Embryonic facial prominence (tissue), 1 donor: ENCODE results near the gene MFSD6L.

Experiments used
- DNase-seq: peaks from one replicate; pipeline ENCODE4 v3.0.0-alpha.2; 2016; ENCODE audit errors: extremely low spot score

The MFSD6L gene

DNA sequence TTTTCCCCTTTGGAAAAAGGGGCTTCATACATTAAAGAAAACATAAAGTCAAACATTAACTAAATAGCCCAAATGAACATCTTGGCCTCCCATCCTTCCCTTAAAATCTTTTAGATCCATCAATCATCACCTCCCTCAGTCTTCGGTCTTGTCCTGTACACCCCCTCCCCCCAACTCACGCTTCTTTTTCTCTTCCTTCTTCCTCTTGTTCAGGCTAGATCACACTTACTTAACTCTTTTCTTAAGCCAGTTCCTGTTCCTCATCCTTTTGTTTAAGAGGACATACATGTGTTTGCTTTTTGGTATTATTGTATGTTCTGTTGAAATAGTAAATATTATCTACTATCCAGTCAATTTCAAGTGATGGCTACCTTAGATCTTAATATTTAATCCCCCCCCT is 5.5 kb downstream of the MFSD6L start:
- no peak for DNase-seq

DNA sequence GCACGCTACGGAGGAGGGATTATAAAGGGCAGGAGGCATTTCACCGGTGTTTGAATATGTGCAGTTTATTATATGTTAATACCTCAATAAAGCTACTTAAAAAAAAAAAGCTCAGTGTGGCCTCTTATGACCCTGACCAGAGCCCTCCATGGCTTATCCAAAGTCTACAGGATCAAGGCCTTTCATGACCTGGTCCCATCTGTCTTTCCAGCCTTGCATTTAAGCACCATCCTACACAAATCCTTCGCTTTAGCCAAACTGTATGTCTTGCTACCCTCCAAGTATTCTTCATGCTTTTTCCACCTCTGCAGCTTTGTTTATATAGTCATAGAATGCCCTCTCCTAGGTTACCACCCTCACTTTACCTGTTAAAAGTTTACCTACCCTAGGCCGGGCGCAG is 6.5 kb downstream of the MFSD6L start:
- no peak for DNase-seq

DNA sequence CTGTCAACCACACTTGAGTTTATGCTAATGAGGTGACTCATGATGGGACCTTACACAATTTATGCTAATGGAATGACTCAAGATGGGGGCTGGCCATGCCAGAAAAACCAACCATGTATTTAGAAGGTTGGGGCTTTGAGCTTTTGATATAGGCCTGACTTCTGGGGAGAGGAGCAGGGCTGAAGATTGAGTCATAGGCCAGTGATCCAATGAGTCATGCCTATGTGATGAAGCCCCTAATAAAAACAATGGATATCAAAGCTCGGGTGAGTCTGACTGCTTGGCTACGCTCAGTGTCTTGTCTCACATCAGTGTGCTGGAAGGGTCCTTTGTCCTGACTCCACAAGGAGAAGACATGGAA is 7.3 kb downstream of the MFSD6L start:
- DNase-seq = no peak

DNA sequence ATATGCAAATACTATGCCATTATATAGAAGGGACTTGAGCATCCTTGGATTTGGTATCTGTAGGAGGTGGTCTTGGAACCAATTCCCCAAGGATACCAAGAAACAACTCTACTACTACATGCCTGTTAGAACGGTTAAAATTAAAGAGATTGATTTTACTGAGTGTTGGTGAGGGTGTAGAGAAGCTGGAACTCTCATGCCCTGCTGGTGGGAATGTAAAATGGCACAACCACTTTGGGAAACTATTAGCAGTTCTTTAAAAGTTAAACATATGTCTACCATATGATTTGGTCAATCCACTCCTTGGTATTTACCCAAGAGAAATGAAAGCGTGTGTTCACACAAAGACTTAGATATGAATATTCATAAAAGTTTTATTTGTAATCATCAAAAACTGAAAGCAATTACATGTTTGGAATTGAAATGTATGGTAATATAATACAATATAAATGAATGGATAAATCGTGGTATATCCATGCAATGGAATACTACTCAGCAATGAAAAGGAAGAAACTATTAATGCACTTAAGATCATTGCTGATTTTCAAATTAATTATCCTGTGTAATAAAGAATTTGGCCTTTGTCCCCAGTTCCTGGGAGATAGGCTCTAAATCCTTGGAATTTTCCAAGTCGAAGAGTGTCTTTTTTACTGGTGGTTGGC is 7.8 kb downstream of the MFSD6L start:
- DNase-seq = no peak

DNA sequence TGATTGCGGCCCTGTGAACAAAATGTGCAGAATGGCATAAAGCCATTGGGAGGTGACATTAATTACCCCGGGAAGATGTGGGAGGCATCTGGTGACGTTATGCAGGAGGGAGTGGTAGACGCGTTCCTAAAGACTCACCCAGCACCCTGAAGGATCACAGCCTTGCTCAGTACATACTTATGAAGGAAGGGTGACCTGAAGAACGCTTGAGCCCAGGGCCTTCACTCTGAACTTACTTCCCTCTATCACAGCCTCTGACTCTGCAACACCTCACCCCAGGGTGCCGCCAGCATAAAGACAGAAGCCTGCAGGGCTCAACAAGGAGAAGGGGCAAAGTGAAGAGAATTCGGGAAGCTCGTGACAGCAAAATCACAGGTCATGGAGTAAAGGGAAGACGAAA is 9.4 kb downstream of the MFSD6L start:
- no peak for DNase-seq

DNA sequence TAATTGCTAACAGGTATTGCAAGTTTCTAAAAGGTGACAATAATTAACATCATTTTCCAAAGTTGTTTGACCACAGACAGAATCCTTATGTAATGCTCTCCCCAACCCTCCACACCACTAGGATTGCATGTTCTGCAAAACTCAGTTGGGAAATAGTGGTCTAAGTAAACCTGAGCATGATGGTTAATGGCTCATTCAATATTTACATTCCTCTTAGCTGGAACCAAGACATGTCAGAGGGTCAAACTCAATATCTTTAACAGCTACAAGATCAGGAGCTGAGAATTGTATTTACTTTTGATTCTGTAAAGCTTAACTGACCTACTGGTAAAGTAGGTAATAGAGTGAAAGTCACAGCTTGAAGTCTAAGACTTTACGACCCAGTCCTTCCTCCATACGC is 10.2 kb downstream of the MFSD6L start:
- DNase-seq = no peak

DNA sequence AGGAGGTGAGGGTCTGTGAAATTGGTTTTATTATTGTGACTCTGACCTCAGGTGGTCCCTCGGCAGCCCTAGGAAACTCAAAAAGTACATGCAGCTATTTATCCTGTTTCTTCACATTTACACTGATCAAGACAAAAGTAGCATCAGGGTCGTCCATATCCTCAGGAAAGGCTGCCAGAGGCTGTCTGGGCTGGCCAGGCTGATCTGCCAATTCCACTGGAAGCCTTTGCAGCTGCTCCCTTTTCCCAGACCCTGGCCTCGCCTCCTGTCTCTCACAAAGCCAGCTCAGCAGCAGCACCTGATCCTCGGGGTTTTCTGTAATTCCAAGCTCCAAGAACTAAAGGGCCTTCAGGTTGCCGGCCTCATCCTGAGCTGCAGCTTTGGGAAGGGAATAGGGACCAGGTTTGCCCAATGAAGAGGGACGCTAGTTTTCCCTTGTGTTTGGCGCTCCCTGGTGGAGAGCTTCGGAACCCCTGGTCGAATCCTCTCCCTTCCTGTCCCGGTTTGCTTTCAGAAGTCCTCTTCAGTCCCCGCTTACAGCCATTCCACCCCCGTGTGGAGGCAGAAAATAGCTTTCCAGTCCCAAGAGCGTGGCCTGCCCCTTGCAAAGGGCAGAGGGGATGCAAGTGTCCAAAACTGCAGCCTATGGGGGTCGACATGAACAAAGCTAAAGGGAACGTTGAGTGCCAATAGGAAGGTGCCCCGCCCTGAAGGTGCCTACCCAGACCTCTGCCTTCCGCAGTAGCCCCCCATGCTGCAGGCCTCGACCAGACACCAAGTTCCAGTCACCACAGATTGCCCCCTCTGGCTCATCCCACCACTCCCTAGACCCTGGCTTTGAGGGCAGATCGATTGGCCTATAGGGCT is 13.4 kb downstream of the MFSD6L start:
- peak; percentile 69 for DNase-seq

DNA sequence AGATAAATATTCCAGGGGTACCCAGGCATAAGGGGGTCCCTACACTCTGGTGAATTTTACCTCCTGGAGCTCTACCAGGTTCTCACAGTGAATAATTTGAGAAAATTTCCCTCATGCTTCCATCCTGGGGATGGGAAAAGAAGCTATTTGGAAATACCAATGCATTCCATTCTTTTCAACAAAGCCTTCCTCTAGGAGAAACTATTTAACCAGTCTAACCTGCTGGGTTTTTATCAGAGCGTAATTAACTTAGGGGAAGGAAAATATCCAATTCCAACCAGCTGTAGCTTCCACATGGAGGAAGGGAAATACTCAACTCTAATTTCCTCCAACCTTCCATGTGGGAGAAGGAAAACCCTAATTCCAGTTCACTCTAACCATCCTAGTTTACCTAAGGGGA is 17.0 kb downstream of the MFSD6L start:
- no peak for DNase-seq

DNA sequence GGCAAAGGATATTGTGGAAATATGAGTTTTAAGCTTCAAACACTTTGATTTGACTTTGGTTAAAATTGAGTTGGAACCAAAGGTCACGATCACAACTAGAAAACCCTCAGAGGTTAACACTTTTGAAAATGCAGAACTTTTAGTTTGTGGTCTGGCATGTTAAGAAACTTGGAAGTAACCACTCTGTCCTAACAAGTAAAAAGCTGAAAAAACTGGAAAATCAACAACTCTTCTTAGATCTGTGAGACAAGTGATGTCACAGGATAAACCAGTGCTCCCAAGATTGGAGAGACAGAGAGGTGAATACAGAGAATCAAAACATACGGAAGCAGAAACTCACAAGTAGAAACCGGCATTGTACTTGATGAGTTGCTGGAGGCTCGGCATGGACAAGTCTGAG is 17.4 kb downstream of the MFSD6L start:
- DNase-seq = peak; percentile 27

DNA sequence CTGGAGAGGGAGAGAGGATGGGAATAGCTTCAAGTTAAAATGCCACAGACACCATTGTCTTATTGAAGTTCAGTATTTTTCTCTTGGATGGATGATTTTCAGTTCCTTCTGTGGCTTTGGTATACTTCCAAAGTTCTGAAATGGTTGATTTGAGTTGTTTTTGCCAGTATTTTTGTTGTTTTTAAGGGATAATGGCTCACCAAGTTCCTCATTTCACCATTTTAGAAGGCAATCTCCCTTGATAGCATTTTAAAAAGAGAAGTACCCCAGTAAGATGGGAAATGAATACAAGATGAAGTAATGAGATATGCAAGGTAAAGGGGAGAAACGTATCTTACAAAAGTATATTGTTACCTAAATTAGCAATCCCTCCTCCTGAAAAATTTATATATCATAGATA is 22.3 kb downstream of the MFSD6L start:
- DNase-seq = no peak

DNA sequence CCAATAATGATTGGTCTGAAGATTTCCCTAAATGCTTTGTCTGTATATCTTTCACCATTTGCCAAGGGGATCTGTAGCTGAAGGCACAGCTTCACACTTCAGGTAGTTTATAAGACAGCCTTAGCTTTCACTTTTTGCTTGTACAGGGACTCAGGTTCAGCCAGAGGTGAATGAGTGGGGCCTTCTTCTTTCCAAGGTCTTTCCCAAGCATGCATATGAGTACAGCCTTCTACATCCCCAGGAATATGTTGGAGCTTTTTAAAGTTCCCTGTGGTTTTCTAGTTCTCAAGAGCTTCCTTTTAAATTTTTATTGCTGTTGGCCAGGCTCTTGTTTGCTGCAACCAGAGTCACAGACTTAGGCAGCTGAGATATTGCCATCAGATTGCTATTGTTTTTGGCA is 22.9 kb downstream of the MFSD6L start:
- DNase-seq = no peak

DNA sequence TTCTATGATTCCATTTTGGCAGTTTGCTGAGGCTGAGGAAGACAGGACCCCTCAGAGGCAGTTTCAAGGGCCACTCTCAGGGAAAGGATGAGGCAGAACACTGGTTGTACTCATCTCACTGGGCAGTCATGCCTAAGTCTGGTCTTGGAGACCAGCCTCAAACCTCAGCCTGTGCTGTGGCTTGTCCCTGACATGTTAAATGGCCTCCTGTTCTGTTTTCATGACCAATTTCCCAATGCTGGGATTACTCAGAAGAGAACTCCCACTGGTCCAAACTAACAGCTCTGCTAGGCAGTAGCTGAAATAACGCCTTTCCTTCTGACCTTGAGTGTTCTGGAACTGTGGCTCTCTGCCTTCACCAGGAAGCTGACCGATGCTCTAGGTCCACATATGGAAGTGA is 32.4 kb downstream of the MFSD6L start:
- DNase-seq = no peak

DNA sequence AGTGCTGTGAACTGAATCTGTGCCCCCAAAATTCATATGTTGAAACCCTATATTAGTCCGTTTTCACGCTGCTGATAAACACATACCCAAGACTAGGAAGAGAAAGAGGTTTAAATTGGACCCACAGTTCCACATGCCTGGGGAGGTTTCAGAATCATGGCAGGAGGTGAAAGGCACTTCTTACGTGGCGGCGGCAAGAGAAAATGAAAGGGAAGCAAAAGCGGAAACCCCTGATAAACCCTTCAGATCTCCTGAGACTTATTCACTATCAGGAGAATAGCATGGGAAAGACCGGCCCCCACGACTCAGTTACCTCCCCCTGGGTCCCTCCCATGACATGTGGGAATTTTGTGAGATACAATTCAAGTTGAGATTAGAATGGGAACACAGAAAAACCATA is 37.2 kb downstream of the MFSD6L start:
- DNase-seq = no peak

DNA sequence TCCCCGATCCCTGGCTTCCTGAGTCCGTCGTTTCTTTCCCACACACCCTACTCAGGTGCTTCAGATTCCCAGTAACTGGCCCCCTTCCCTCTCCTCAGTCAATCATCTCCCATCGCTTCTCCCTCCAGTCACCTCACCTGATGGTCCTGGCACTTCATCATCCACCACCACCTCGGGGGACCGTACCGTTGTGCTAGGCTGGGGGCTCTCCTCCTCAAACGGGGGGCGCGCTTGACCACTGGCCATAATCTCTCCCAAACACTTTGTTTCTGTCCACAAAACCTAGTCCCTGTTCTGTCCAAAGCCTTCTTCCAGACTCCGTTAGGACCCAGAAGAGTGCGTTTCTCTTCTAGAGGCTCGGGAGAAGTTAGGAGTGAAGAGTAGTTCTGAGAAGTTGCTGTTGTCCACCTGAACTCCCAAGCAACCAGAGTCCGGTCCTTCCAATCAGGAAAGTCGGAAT is 41.0 kb downstream of the MFSD6L start, which contains the start of gene SPDYE4:
Gene SPDYE4 (minus strand): TSS at position 410 of the 460 bp plus-strand sequence. CDS start 164 bp downstream, at position 246.
- no peak for DNase-seq

DNA sequence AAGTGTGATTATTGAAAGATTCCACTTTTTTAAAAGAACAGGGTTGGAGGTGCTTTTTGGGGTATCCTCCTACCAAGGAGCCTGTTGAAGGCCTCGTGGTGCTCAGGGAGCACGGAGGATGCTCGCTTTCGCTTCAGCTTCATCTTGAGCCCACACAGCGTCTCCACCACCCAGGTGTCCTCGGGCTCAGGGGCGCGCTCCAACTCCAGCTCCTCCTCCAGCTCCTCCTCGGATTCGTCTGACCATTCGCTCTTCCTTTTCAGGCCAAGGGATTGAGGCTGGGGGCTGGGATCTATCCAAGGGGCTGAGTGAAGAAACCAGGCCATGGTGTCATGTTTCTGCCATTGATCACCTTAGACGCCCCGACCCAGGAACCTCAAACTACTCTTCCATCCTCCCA is 42.0 kb downstream of the MFSD6L start:
- DNase-seq = no peak

DNA sequence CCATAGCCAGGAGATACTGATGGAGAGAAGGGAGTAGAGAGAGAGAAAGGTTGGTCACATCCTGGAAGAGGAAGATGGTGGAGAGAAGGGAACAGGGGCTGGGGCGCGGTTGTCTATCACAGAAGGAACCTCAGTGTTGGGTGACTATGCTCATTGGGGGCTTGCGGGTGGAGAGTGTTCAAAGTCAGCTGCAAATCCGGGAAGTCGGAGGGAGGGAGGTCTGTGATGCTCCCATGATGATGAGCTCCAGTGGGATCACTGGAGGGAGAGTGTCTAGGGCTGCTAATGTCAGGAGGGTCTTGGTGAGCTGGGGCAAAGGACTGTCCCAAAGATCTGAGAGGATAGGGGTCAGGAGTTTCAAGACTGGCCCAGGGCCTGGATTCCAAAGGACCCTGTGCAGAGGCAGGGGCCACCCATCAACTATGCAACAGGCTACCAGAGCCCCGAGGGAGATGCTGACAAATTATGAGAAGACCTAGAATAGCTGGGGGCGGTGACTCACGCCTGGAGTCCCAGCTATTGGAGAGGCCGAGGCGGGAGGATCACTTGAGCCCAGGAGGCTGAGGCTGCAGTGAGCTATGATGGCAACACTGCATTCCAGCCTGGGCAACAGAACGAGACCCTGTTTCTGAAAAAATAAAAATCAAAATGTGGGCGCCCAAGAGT is 43.4 kb downstream of the MFSD6L start:
- DNase-seq = no peak

DNA sequence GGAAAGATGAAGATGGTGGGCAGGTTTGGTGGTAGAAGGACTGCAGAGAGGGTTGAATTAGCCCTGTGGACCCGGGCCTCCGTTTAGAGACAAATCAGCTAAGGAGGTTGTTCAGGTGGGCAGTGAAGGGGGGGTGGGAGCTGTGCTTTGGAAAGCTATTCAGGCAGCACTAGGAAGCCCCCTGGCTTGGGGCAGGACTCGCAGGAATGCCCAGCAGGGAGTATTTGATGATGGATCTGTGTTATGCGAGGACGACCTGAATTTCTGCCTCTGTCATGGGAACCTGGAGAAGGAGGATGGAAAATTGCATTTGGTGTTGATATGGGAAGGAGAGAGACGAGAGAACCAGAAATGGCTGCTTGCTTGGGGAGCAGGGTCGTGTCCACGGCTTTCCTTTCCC is 44.3 kb downstream of the MFSD6L start:
- DNase-seq = no peak

DNA sequence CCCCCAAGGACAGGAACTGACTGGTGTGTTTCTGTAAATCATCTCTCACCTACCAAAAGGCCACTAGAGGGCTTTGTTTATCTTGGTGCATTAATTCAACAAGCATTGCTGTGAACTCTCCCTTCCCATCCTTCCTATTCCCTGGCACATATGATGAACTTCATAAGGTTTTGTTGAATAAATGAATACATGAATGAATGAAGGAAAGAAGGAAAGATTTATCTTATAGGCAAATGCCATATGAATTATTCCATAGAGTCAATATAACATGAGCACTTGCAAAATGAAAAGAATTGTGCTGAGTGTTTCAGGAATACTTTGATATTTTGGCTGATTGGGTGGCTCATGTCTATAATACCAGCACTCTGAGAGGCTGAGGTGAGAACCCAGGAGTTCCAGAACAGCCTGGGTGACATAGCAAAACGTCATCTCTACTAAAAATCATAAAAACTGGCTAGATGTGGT is 45.2 kb downstream of the MFSD6L start:
- no peak for DNase-seq

DNA sequence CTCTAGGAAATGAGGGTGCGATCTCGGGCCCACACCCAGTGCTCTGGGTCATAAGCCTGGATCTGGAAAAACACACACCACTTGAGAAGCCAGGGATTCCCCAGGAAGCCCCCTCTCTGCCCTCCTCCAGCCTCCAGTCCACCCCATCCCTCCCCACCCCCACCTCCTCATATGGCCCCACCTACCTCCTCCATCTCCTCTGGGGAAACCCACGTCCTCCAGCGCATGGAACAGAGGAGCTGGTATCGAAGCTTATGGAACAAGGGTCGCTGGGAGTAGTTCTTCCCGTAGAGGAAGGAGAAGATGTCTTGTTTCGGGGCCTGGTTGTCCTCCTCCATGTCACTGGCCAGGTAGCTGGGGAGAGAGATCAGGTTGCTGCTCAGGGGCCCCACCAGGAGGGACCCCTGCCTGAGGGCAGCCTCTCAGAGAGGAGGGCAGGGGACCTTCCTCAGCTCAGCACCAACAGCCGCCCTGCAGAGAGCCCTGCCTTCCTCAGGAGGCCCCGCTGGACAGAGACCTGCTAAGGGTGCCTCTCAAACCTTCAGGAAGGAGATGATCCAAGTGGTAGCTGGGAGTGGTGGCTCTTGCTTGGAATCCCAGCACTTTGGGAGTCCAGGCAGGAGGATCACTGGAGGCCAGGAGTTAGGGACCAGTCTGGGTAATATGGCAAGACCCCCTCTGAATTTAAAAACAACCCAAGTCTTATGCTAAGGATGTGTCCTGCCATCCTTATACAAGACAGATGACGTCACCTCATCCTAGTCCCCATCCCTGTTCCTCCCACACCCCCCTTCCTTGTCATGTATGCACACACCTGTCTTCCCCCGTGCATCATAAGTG is 45.8 kb downstream of the MFSD6L start:
- no peak for DNase-seq

DNA sequence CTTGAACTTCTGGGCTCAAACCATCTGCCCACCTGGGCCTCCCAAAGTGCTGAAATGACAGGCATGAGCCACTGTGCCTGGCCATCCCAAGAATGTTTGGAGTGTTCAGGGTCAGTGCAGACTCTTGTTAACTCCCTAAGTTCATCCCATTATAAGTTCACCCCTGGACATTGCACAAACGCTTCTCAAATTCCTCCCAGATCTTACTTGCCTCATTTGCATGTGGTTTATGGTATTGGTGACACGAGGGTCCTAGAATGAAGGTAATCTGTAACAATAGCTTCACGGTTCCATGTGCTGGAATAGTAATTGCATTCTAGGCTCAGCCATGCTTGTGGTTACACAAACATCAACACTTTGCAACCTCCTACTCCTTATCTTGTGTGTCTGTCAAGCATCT is 49.5 kb downstream of the MFSD6L start:
- DNase-seq = no peak

DNA sequence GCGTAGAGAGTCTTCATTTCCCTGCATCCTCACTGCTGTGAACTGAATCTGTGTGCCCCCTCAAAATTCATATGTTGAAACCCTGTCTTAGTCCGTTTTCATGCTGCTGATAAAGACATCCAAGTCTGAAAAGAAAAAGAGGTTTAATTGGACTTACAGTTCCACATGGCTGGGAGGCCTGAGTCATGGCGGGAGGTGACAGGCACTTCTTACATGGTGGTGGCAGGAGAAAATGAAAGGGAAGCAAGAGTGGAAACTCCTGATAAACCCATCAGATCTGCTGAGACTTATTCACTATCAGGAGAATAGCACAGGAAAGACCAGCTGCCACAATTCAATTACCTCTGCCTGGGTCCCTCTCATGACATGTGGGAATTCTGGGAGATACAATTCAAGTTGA is 51.4 kb downstream of the MFSD6L start:
- no peak for DNase-seq
